T-helper 1 cell treated with Interleukin-12 subunit alpha and Interleukin-12 subunit beta and Interleukin-4 antibody, amounts not matched to agents 30 ng/mL and 1 ng/mL, for 36 hours (primary cell): ENCODE results near the gene NEUROG1. TPM values are rescaled to one million over a fixed set of nuclear protein-coding genes. Genes with fewer than 3 reads are reported as not detected.

Source experiments
- intact Hi-C: fragments of 100-400 bp; cut with micrococcal nuclease; formaldehyde crosslinking; loops from one replicate; pipeline ENCODE4 v1.15.1; 2024
- total RNA-seq: library from RNA; stranded (reverse); gene quantifications from 2 replicates; pipeline ENCODE4 v1.2.3, GENCODE V29; 2022

NEUROG1 gene, protein sequence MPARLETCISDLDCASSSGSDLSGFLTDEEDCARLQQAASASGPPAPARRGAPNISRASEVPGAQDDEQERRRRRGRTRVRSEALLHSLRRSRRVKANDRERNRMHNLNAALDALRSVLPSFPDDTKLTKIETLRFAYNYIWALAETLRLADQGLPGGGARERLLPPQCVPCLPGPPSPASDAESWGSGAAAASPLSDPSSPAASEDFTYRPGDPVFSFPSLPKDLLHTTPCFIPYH
- not detected in 2 replicates for total RNA-seq

DNA sequence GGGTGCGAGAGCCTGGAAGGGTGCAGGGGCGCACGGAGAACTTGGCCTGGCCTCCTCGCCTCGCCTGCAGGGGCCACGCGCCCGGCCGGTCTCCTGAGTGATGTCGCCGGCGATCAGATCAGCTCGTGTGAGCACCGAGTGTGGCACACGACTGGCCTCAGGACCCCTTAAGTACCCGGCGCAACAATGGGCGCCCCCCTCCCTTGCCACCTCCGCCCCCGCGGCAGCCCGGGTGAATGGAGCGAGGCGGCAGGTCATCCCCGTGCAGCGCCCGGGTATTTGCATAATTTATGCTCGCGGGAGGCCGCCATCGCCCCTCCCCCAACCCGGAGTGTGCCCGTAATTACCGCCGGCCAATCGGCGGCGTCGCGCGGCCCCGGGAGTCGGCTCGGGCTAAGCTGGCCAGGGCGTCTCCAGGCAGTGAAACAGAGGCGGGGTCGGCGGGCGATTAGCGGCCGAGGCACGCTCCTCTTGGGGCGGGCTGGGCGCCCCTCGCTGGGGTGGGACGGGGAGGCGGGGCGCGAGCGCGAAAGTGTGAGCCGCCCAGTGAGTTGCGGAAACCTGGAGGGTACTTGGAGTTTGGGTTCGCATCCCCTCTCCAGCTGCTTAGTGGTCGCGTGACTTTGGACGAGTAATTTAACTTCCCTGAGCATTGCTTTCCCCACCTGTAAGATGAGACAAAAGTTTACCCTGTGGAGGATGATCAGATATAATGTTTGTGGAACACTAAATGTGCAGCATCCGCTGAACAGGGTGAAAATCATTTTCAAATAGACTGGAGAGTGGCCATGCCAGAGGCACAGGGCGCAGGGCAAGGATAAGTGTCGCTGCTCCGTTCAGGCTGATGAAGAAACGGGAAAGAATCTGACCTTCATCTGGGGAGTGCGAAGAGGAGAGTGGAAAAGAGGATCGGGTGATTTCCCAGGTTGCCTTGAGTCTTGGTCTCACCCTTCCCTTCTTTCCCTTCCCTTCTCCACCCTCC lies at the start of gene NEUROG1:
TSS of gene NEUROG1 (minus strand) at position 145 of the 982 bp plus-strand sequence. CDS start 274 bp downstream, outside the sequence.
- intact Hi-C loops: loop anchor here (1.0 kb wide), 1 partner anchor 46 kb away; no protein-coding TSS in a partner anchor

DNA sequence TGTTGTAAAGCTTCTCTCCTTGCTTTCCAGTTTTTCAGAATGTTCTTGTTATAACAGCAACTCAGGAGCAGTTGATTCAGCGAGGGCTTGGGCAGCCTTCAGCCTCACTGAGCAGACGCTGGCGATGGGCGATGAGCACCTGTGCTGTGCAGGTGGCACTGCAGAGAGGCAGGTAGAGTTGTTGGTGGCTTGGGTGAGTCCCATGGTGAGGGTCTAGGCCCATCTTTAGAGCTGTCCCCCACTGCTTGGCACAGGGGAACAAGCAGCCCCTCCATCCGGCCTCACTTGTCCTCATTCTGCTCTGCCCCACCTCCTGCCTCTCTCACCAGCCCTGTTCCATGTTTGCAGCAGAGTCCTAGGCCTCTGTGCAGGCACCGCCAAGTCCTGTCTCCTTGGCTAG lies 49.2 kb upstream of the NEUROG1 start:
- intact Hi-C loops: no loop called here

DNA sequence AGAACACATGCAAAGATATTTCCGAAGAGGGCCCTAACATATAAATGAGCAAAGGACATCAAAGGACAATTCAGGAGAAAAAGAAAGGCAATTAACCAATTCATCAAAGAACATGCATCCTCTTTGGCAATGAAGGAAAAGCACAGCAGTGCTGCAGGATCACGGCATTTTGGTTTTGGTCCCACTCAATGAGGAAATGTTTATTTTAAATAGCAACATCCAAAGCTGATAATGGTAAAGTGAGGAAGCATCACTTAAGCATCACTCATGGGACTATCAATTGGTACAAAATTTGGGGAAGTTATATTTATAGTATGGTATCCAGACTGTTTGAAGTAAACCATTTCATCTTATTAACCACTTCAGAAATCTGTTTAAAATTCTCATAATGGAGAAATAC lies 48.5 kb upstream of the NEUROG1 start:
- intact Hi-C loops: no loop called here

DNA sequence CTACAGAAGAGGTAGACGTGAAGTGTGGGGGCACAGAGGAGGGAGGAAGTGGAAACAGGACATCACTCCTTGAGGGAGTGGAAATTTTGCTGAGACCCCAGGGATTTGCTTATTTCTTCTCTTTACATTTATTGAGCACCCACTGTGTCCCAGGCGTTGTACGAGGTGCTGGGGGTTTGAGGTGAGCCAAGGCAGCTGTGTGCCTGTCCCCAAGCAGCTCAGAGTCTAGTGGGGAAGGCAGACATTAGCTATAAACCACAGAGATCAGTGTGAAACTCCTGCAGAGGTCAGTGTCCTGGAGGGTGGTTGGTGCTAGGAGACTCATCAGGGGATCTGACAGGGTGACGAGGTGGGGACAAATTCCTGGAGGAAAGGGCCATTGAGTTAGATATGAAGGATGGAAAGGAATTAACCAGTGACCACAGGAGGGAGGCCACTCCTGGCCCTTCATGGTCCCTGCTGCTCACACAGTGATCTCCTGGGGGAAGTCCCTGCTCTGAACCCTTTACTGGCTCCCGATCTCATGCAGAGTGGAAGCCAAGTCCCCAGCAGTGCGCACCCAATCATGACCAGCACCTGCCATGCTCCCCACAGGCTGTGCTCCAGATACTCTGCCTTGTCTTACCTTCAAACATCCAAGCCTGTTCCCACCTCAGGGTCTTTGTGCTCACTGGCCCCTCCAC lies 46.5 kb upstream of the NEUROG1 start:
- intact Hi-C loops: no loop called here

DNA sequence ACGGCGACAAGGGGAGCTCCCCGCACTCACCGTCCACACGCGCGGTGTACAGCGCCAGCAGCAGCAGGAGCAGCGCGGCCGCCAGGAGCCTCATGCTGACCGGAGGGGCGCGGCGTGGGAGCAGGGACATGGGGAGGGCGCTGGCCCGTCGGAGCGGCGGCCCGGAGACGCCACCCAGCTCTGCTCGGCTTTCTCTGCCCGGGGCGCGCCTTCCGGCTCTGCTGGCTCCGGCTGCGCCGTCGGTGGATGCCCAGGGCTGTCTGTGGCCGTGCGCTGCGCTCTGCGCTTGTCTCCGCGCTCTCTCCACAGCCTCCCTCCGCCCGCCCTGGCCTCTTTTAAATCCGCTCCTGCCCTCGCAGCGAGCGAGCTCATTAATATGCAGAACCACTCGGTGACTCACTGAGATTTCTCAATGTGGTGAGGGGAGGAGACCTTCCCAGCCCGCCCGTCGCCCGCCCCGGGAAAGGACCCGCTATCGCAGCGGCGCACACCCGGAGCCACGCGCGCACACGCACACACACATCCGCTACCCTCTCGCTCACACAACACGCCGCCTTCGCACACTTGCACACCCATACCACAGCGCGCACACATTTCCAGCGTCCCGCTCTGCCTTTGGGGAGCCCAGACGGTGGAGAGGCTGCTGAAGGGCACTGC lies 43.0 kb upstream of the NEUROG1 start, which contains the start of gene CXCL14:
TSS of gene CXCL14 (minus strand) at position 307 of the 657 bp plus-strand sequence. CDS start at position 94, 213 bp downstream.
- intact Hi-C loops: no loop called here

DNA sequence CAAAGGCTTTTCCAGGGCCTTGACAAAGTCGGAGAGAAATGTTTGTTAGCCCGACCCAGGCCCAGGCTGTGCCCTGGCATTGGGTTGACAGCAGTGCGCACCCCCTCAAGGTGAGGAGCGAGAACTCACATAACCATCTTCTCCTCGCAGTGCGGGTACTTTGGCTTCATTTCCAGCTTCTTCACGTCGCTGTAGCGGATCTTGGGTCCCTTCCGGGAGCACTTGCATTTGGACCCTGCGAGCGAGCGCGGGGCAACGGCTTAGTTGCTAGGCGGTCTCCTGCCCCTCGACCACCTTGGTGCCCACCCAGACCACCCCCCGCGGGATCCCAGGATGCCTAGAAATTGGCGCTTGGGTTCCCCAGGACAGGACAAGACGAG lies 42.5 kb upstream of the NEUROG1 start:
- intact Hi-C loops: no loop called here

DNA sequence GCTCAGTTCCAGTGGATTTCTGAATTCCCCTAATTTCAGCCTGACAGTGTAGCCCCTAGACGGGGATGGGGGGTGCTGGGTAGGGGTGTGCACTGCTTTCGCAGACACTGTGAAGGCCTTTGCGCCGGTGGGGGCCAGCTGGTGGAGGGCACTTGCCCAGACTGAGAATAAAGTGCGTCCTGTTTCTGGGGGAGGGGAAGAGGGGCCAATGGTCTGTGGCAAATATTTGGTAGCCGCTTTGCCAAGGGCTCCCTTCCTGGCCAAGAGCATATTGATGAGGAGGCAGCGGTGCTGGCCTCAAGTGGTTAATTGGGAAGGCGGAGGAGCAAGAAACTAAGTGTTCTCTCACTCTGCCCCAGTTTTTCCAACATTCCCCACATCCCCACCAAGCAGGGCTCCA lies 41.7 kb upstream of the NEUROG1 start:
- intact Hi-C loops: no loop called here

DNA sequence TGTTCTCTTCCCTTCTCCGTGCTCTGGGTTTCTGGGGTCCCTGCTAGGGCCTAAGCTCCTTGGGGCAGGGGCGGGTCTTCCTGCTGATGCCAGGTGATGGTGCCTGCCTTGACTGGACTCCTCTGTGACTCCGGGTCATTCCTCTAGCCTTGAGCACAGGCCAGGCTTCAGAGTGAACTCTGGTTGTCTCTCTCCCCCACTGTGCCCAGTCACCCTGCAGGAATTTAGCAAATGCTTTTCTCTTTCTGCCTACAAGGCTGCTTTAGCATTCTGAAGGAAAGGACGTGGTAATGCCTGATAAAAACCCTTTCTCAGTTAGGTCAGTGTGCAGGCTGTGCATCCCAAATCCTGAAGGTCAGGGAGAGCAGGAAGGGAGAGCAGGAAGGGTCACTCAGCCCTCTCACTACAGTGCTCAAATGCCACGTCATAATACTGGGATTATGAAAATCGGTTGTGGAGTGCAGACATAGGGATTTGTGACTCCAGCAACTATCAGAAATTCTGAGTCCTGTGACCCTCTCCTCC lies 40.4 kb upstream of the NEUROG1 start:
- intact Hi-C loops: no loop called here

DNA sequence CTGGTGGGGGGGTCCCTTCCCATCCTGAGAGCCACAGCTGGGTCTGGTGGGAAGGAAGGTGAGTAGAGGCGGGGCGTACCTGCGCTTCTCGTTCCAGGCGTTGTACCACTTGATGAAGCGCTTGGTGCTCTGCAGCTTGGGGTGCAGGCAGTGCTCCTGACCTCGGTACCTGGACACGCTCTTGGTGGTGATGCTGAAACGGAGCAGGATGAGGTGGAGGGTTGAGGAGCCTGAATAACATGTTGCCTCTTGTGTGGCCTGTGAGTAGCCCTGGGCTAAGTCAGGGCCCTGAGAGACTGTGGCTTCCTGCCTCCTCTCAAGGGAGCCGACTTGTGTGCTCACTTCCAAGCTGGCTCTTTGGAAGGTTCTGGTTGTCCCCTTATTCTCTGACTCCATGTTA lies 38.7 kb upstream of the NEUROG1 start:
- intact Hi-C loops: no loop called here

DNA sequence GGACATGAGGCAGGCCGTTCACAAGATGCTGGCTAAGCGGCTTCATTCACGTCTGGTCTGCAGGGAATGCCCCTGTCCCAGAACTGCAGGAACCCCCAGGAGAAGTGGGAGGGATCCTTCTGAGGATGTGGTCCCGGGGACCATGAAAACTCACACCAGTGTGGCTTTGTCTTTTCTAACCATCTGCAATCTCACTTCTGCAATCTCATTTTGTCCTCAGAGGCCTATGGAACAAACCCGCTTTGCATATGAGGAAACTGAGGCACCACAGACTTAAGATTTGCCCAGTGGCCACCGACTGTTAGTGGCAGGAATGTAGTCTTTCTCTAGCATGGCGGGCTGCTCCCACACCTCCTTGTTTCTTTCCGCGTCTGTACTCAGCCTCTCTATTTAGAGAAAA lies 36.1 kb upstream of the NEUROG1 start:
- intact Hi-C loops: no loop called here

DNA sequence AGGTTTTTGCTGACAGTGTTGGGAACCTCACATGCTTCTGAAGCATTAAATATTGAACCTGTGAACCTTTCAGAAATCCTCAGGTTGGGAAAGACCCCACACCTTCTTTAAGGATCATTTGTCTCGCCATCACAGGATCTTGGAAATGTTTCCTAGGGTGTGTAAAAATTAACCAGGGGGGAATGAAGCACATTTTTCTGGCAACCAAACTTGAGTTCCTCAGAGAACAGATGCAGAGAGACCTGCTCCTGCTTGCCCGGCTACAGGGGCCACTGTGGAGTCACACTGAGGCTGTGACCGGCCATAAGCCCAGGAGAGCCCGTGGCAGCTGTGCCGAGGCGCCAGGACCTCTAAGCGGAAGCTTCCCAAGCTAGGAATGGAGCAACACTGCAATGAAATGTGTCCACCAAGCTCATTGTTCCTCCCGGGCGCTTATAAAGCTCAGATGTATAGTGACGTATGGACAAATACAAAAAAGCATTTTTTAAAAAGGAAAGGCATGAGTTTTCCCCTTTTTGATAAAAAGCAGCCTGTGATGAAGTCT lies 35.4 kb upstream of the NEUROG1 start:
- intact Hi-C loops: no loop called here

DNA sequence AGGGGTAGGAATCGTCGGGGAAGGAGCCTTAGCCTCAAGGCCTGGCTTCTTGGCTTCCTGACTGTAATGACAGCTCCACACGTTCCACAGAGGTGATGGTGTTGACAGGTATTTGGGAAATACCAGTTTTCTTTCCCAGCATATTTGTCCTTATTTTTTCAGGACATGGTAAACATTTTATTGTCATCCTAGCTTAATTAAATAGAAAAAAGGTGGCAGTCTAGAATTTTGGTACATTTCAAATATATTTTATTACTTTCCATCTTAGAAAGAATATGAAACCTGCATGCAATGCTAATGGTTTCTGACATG lies 34.6 kb upstream of the NEUROG1 start:
- intact Hi-C loops: no loop called here

DNA sequence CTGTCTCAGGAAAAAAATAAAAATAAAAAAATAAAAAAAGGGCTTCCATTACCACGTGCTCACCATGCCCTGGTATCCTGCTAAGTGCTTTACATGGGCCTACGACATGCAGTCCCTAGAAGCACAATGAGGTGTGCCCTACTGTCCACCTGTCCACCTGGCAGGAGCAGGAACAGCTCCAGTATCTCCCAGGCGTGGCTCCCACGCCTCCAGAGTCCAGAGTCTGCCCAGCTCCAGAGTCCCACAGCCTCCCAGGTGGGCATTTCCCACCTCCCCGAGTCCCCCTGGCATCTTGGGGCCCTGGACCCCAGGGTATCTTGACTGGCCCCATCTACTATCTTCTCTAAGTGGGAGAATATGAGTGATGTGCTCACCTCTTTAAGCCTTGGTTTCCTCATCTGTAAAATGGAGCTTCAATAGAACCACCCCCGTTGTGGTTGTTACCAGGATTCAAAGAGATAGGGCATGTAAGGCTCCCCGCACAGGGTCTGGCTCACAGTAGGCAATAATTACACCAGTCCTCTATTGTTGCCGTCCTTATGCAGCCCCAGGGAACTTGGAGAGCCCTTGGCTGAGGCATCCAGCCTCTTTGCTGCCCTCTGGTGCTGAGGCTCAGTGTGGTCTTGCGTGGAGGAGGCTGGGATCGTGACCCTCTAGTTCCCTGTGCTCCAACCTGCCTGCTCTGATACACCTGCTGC lies 34.1 kb upstream of the NEUROG1 start:
- intact Hi-C loops: no loop called here

DNA sequence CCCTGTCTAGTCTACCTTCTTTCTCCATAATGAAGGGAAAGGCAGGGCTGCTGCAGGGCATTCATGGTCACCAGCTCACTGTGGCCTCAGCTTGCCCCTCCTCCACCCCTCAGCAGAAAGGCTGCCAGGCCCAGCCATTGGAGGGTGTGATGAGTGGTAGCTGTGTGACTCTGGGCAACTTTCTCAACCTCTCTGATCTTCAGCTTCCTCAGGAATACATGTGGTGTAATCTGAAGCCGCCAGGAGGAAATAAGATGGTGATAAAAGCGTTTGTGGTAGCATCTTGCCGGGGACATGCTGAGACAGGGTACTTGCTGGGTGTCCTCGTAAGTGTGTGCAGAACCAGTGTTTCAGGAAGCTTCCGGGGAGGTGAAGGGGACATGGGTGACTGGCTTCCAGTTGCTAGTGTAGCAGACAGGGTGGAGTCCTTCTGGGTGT lies 33.2 kb upstream of the NEUROG1 start:
- intact Hi-C loops: no loop called here

DNA sequence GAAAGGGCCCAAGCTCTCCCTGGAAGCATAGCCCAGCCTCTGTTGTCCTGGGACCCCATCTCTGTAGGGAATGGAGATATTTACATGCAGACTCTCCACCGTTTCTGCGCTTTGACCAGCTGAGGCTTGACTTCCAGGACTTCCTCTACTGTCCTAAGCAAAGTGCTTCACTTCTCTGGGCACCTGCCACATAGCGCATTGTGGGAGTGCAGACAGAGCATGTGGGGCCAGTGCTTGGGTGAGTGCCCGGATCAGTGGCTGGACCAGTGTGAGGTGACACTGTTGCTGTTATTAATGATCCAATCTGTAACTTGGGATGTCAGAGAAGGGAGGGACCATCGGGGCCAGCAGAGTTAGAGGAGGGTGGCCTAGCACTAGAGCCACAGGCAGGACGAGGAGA lies 32.5 kb upstream of the NEUROG1 start:
- intact Hi-C loops: no loop called here

DNA sequence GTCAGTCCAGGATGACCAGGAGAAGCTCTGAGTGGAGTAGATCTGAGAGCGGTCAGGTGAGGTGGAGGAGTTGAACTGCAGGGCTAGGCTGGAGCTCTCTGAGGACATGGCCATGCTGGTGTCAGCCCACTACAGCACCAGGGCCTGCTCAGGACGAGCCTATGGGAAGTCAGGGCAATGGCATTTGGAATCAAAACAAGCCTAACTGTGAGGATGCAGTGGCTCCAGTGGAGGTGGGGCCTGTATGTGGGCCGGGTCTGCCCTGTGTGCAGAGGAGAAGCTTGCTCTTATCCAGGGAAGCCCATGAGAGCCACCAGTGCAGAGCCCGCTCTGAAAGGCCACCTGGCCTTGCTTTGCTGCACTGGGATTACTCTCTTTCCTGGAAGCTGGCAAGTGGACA lies 31.9 kb upstream of the NEUROG1 start:
- intact Hi-C loops: no loop called here

DNA sequence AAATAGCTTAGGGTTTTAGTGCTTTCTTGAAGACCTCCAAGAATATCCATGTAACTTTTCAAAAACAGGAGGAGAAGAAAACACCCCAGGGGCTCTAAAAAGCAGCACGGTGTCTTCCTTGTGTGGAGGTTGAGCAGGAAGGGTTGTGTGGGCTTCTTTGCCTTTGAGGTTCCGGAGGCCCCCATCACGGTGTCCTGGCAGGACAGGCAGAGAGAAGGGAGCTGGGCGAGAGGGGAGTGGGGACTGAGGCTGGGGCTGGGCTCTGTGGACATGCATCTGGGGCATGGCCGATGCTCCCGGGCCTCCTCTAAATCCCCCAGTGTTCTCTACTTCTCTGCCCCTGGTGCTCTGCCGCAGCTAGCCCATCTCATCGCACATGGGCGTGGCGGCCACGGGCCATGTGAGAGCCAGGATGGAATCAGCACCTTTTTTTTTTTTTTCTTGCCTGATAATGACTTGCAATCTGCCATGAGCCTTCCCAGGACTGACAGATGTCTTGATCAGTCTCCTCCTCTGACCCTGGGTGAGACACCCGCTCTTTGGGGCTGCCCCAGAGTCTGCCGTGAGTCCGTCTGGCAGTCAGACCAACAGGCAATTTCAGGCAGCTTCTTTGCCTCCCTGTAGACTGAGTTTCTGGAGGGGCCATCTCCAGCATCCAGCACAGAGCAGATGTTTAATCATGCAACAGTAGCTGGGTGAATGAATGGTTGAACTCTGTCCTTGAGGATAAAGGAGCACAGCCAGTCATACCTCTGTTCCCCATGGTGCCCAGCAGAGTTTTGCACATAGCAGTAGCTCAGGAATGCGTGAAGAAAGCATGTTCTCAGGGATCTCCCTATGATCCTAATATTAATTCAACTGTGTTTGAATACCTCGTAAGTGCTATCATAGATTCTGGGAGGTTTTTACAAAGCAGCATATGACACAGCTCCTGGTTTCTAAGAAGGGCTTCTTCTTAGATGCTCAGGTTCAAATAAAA lies 30.9 kb upstream of the NEUROG1 start:
- intact Hi-C loops: loop anchor here (1.0 kb wide), 2 partner anchors 100 to 104 kb away; no protein-coding TSS in a partner anchor

DNA sequence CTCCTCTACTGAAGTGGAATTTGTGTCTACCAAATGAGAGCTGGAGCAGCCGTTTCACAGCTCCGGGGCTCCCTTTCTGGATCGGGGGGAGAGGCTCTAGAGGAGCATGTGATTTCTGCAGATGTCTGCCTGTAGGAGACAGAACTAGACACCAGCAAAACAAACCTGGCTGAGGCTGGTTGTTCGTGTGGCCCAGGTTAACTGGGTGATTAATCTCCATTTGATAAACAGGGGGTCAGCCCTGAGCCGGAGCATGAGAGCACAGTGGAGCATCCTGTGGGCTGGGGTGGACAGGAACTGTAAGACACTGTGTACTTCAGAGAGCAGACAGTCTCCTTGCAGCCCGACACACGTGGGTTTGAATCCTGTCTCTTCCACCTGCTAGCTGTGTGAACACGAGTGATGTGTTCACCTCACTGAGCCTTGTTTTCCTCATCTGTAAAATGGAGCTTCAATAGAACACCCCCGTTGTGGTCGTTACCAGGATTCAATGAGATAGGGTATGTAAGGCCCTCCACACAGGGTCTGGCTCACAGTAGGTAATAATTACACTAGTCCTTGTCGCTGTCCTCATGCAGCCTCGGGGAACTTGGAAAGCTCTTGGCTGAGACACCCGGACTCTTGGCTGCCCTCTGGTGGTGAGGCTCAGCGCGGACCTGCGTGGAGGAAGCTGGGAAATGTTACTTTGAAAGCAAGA lies 30.1 kb upstream of the NEUROG1 start:
- intact Hi-C loops: loop anchor here (1.0 kb wide), 2 partner anchors 100 to 104 kb away; no protein-coding TSS in a partner anchor
